ENCODE results near the gene METTL16. TPM values are rescaled to one million over a fixed set of nuclear protein-coding genes. Genes with fewer than 3 reads are reported as not detected.

Gene METTL16
- total RNA-seq (2021; fragmentation: NEBNext Ultra II Directional; extraction: Animal tissue kit (Norgen Biotek cat#: 25700)) (58.1 and 59.4 TPM in 2 replicates), polyA plus RNA-seq (2011; rRNA removed) (22.1 and 22.8 TPM in 2 replicates), polyA minus RNA-seq (2011; rRNA and poly(A)+ RNA removed) (27.1 and 38.7 TPM in 2 replicates)
- polyA plus RNA-seq (2011; cell fraction: cytosol; rRNA removed), result 24.5 TPM
- polyA plus RNA-seq (2011; cell fraction: nucleus; rRNA removed), result 20.6 TPM
- 30.0 to 42.8 TPM (median 32.7 TPM) in 4 replicates for polyA plus RNA-seq (2012, experiment 1 of 2)
- 10.6 TPM for polyA plus RNA-seq (2012, experiment 2 of 2)
- 39.6 TPM for polyA plus RNA-seq (2013, experiment 1 of 2)
- polyA plus RNA-seq (2013, experiment 2 of 2), result 41.2 TPM
- polyA minus RNA-seq (2011; cell fraction: cytosol; rRNA and poly(A)+ RNA removed), result 28.0 TPM
- polyA minus RNA-seq (2011; cell fraction: nucleus; rRNA and poly(A)+ RNA removed), result 32.3 TPM
- long read RNA-seq, experiment 1, partial matches to known transcripts, result 0 of 23 reads
- long read RNA-seq, experiment 1, other reads (novel, unspliced or antisense), result 23 of 23 reads
- long read RNA-seq, experiment 2, partial matches to known transcripts, result 13 of 18 reads
- long read RNA-seq, experiment 2, other reads (novel, unspliced or antisense), result 5 of 18 reads

DNA sequence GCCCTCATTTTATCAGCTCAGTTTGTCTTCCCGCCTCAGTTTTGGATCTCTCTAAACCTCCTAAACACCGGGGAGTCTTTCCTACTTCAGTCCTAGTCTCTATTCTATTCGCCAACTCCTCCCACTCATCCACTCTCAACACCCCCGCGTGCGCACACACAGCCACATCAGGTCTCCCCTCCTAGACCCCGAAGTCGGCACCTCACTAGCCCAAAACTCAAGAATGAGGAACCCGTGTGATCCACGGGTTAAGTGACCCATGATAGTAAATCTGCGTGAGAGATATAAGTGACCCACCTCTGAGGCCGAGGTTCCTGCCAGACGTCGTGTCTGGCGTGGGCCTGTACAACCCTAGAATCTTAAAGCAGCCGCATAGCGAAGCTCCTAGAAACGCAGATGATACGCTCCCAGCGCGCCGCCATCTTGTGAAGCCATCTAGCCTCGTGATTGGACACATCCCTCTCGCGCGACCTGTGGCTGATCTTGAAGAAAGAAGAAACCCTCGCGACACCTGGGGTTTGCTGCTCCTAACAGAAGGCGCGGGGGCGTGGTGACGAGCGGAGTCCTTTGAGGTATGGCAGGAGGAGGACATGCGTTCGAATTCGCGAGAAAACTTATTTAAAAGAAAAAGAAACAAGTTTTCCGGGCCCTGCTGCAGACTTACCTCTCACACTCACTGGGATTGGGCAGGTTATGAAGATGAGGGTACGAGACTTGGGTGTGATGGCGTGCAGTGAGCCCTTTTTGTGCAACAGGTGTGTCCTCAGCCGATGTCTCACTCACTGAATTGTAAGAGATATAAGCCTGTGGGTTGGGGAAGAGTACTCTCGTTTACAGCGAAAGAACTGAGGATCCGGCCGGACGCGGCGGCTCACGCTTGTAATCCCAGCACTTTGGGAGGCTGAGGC, at the start of gene METTL16:
Gene METTL16, minus strand, starts transcription at position 427 of the 908 bp plus-strand sequence. CDS start 9,557 bp downstream, outside the sequence.
- H3K9ac ChIP-seq (replicated peaks in 1 of 4; ENCODE audit: extremely low read depth in 1 of 4, low read depth in 3 of 4, low read length in 3 of 4), result peak within 1 kb of the TSS; percentile 95 to 99 (median 96)
- H2BK15ac ChIP-seq (ENCODE audit: low read length), result 0 out of 2 replicates have a peak within 1 kb of the TSS, but pooled peaks have one; percentile 49
- H3K79me2 ChIP-seq (ENCODE audit: control insufficient read depth in 1 of 2, insufficient read depth in 2 of 2, low read length in 2 of 2), result peaks cover 26 to 38% of the 10 kb centered on the region in 2 experiments
- 0 out of 2 replicates have a peak, but pooled peaks cover 6% of the 10 kb centered on the region for H3K79me1 ChIP-seq (ENCODE audit: low read depth, low read length)
- H3K23ac ChIP-seq (ENCODE audit: insufficient read length), result no peak within 1 kb of the TSS
- H3K4ac ChIP-seq (replicated peaks; ENCODE audit: insufficient read length, low read depth, low read length), result peak within 1 kb of the TSS; percentile 87
- peak within 1 kb of the TSS; percentile 67 for H3K56ac ChIP-seq (replicated peaks; ENCODE audit: insufficient read length, low read depth, low read length)
- WGBS, 2 experiments (ENCODE audit: extremely low coverage in 1 of 2, insufficient coverage in 1 of 2, insufficient read length in 1 of 2, insufficient replicate concordance in 2 of 2, low coverage in 1 of 2, low lambda C conversion rate in 2 of 2, missing lambda C conversion rate in 1 of 2), result 1% methylated on average over 49 of the region's 49 CpGs; no CpG with 5 or more reads in 1 of the 2 experiments
- DNase-seq (ENCODE audit: low read depth in 1 of 2, low spot score in 2 of 2), result peak; percentile 84 to 95
- peak within 1 kb of the TSS; percentile 98; the same call in 1 of the 2 replicates for H4K8ac ChIP-seq (ENCODE audit: extremely low read depth, insufficient read depth, low read length)
- H2BK12ac ChIP-seq (ENCODE audit: low read depth, low read length), result peak within 1 kb of the TSS; percentile 35; the same call in 1 of the 2 replicates
- H2BK20ac ChIP-seq (ENCODE audit: low read length), result peak within 1 kb of the TSS; percentile 64; the same call in 1 of the 2 replicates
- no peaks in the 10 kb centered on the region for H3K27me3 ChIP-seq (replicated peaks in 1 of 4; ENCODE audit: control insufficient read depth in 3 of 4, extremely low read depth in 1 of 4, insufficient read depth in 3 of 4, low read length in 3 of 4)
- no peak within 1 kb of the TSS for H2BK120ac ChIP-seq (replicated peaks; ENCODE audit: low read depth, low read length)
- no peaks in the 10 kb centered on the region for H4K20me1 ChIP-seq (replicated peaks in 1 of 2; ENCODE audit: control insufficient read depth in 1 of 2, insufficient read depth in 2 of 2, low read length in 2 of 2)
- H3K4me3 ChIP-seq (ENCODE audit: extremely low read depth in 1 of 4, insufficient read depth in 2 of 4, low read depth in 3 of 4, low read length in 4 of 4), result peak within 1 kb of the TSS; percentile 94 to 100 (median 98)
- H3K4me2 ChIP-seq (ENCODE audit: insufficient read depth in 1 of 2, low read depth in 2 of 2, low read length in 2 of 2), result peak within 1 kb of the TSS; percentile 70 to 80
- H2BK5ac ChIP-seq (ENCODE audit: low read depth, low read length), result peak within 1 kb of the TSS; percentile 89
- H4K91ac ChIP-seq (replicated peaks; ENCODE audit: insufficient read length, low read length), result peak within 1 kb of the TSS; percentile 91
- peaks cover 0 to 3% of the 10 kb centered on the region in 2 experiments; a peak in 1 of 4 replicates for H3K9me3 ChIP-seq (ENCODE audit: insufficient read depth in 2 of 2, low read depth in 1 of 2, low read length in 1 of 2)
- H3K14ac ChIP-seq (ENCODE audit: insufficient read length), result peak within 1 kb of the TSS; percentile 94
- 0 out of 2 replicates have a peak within 1 kb of the TSS, but pooled peaks have one; percentile 32 for H2AK5ac ChIP-seq (ENCODE audit: low read depth, low read length)
- peak within 1 kb of the TSS; percentile 99 for H4K5ac ChIP-seq (ENCODE audit: insufficient read length, low read depth, low read length)
- H3K23me2 ChIP-seq (ENCODE audit: low read depth, low read length), result peaks cover 6% of the 10 kb centered on the region; the same call in 1 of the 2 replicates
- ChIA-PET CTCF (ENCODE audit: partially characterized antibody) (interaction anchor here (0.6 to 1.4 kb wide), 4 partner anchors 12 to 96 kb away, joined by 3 read pairs; no protein-coding TSS in a partner anchor), POLR2A (ENCODE audit: partially characterized antibody) (interaction anchor here (0.6 to 2.5 kb wide), 24 partner anchors 10 to 966 kb away, joined by 3 to 19 read pairs (median 4); partner anchors contain the start of gene CCDC92B)
- peak within 1 kb of the TSS; percentile 90 for H3K27ac ChIP-seq (ENCODE audit: low read depth, low read length)
- peak within 1 kb of the TSS; percentile 58 for H2AFZ ChIP-seq (ENCODE audit: low read length)
- H3K36me3 ChIP-seq (ENCODE audit: control insufficient read depth in 2 of 4, insufficient read depth in 4 of 4, low read length in 3 of 4), result peaks cover 0 to 5% (median 0%) of the 10 kb centered on the region in 4 experiments; a peak in 2 of 8 replicates
- H3K4me1 ChIP-seq (replicated peaks in 1 of 4; ENCODE audit: control insufficient read depth in 3 of 4, insufficient read depth in 4 of 4, low read length in 3 of 4), result no peaks in the 10 kb centered on the region; a peak in 2 of 7 replicates
- peak; percentile 95 for FAIRE-seq
- peak within 1 kb of the TSS; percentile 72; the same call in 1 of the 2 replicates for H3K18ac ChIP-seq (ENCODE audit: extremely low read depth, low read length)
- TF ChIP-seq, protein P1, sequence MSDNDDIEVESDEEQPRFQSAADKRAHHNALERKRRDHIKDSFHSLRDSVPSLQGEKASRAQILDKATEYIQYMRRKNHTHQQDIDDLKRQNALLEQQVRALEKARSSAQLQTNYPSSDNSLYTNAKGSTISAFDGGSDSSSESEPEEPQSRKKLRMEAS (IDR thresholded peaks at IDR 0.05), result peak; percentile 48; the same call in 1 of the 2 replicates
- TF ChIP-seq SIRT6 (IDR thresholded peaks at IDR 0.05; ENCODE audit: low read length), result no peak
- peak; percentile 63 for TF ChIP-seq TAF7 (optimal IDR thresholded peaks at IDR 0.05; ENCODE audit: borderline replicate concordance, low read depth, low read length)
- TF ChIP-seq NANOG (IDR thresholded peaks at IDR 0.05; ENCODE audit: insufficient read depth, low read depth, low read length, poor library complexity, severe bottlenecking), result no peak
- peak in 1 of 2 experiments; percentile 22; a peak in 2 of 4 replicates for TF ChIP-seq SIN3A (conservative IDR thresholded peaks at IDR 0.05 in 1 of 2, IDR thresholded peaks at IDR 0.05 in 1 of 2; ENCODE audit: low read depth in 1 of 2, low read length in 2 of 2)
- peak; percentile 98 for TF ChIP-seq YY1 (IDR thresholded peaks at IDR 0.05; ENCODE audit: low read depth, low read length)
